Muscle of leg (tissue), 11 donors: ENCODE data around the gene CDX2. TPM values are rescaled to one million over a fixed set of nuclear protein-coding genes. Genes with fewer than 3 reads are reported as not detected.

Source experiments
- DNase-seq: peaks from one replicate; pipeline ENCODE4 v3.0.0; 2013
- H3K27ac ChIP-seq: one replicate; pipeline ENCODE4 v1.5.1; 2013; ENCODE audit warnings: mild to moderate bottlenecking, low read length, control low read depth
- H3K27me3 ChIP-seq: one replicate; pipeline ENCODE4 v1.6.1; 2013; ENCODE audit warnings: low read length; ENCODE audit not compliant: control insufficient read depth, insufficient read depth
- H3K36me3 ChIP-seq: one replicate; pipeline ENCODE4 v1.6.1; 2013; ENCODE audit warnings: low read length; ENCODE audit not compliant: control insufficient read depth, insufficient read depth
- H3K4me1 ChIP-seq: one replicate; pipeline ENCODE4 v1.6.1; 2013; ENCODE audit warnings: low read length; ENCODE audit not compliant: control insufficient read depth, insufficient read depth
- H3K4me3 ChIP-seq: one replicate; pipeline ENCODE4 v1.5.1; 2013; ENCODE audit warnings: low read length, control low read depth
- H3K9me3 ChIP-seq: replicated peaks from 2 replicates; pipeline ENCODE4 v1.6.1; 2013; ENCODE audit warnings: low read depth, low read length; ENCODE audit not compliant: control insufficient read depth
- WGBS: methylation state at CpG from one replicate; pipeline ENCODE4 v1.1.5; 2013; ENCODE audit warnings: missing lambda C conversion rate; ENCODE audit not compliant: insufficient coverage; 5-methylcytosine and 5-hydroxymethylcytosine counted together
- polyA plus RNA-seq, 8 donors: library from polyadenylated mRNA; unstranded; fragments of 120-200 nt; gene quantifications; one replicate each; pipeline versions ENCODE4 v1.2.1 to v1.2.3, GENCODE V29; 2013; ENCODE audit warnings: inconsistent platforms in 1 of 8, low replicate concordance in 1 of 8; ENCODE audit not compliant: insufficient read length in 8 of 8, insufficient read depth in 1 of 8
- total RNA-seq: library from RNA; stranded (reverse); fragments of 120-200 nt; gene quantifications from one replicate; pipeline ENCODE4 v1.2.4, GENCODE V29; 2013

CDX2 gene
- total and polyA plus RNA-seq, 9 donors: 0.98 to 5.3 TPM; not detected in 7

- DNase-seq: no peak
- Histone ChIP-seq H3K4me1 (no peaks in the 10 kb centered on the region), H3K36me3 (no peaks in the 10 kb centered on the region), H3K9me3 (no peaks in the 10 kb centered on the region), H3K27me3 (peaks cover 99% of the 10 kb centered on the region), H3K27ac (no peak overlapping the region), H3K4me3 (no peak overlapping the region)
- 1% methylated on average over 46 of the region's 53 CpGs for WGBS
Measured at GRCh38 chr13:27970382-27971235, 1.5 kb upstream of the CDX2 start.

GRCh38 chr13:27969866-27970229 lies 733 bp upstream of the CDX2 start:
- H3K36me3 ChIP-seq: no peaks in the 10 kb centered on the region
- H3K27me3 ChIP-seq: peaks cover 99% of the 10 kb centered on the region
- 0% methylated on average over 2 of the region's 7 CpGs for WGBS
- no peak for DNase-seq
- no peaks in the 10 kb centered on the region for H3K9me3 ChIP-seq
- H3K27ac ChIP-seq: no peak overlapping the region
- no peak overlapping the region for H3K4me3 ChIP-seq
- H3K4me1 ChIP-seq: no peaks in the 10 kb centered on the region

DNA sequence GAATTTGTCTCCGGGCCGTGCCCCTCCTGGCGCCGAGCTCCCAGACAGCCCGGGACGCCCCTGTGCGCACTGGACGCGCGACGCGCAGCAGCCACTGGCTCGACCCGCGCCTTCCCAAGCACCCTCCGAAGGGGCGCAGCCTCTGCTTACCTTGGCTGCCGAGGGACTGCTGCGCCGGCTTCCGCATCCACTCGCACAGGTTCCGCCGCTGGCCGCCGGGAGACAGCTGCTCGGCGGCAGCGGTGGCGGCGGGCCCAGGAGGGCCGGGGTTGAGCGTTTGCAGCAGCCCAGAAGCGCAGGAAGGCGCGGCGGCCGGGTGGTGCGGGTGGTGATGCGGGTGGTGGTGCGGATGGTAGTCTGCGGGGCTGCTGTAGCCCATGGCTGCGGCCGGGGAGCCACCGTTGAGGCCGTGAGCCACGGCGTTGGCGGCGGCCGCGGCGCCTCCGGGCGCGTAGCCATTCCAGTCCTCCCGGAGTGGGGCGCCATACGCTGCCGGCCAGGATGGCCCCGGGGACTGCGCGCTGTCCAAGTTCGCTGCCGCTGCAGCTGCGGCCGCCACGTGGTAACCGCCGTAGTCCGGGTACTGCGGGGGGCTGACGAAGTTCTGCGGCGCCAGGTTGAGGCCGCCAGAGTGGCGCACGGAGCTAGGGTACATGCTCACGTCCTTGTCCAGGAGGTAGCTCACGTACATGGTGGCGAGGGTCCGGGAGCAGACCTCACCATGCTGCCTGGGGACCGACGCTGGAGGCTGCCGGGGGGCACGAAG lies 616 bp downstream of the CDX2 start:
- under 1% methylated on average over 85 of the region's 86 CpGs for WGBS
- Histone ChIP-seq H3K27me3 (peaks cover 98% of the 10 kb centered on the region), H3K36me3 (no peaks in the 10 kb centered on the region), H3K4me1 (no peaks in the 10 kb centered on the region), H3K4me3 (no peak overlapping the region), H3K27ac (no peak overlapping the region), H3K9me3 (no peaks in the 10 kb centered on the region)
- no peak for DNase-seq

DNA sequence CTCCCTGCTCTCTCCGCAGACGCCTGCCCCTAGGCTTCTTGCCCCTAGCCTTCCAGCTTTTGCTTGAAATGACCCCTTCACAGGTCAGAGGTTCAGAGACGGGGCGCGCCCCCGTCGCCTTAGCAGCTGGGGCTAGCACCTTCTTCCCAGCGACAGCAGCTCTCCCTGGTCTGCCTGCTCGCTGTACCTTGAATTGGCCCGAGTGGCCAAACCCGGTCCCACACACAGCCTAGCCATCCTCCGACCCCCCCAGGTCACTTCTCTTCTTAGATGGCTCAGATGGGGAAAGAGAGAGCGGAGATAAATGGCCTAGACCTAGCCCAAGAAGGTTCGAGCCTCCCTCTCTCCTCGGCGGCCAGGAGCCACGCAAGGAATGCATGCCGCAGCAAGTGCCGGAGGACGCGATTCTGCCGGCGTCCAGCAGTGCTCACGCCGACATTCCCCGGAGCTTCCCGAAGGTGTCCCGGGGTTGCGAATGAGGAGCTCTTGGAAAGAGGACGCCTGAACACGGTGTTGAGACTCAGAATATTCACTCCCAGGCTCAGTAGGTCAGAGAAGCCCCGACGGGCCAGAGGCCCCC lies 1.3 kb downstream of the CDX2 start:
- 0% methylated on average over 28 of the region's 33 CpGs for WGBS
- no peaks in the 10 kb centered on the region for H3K36me3 ChIP-seq
- no peaks in the 10 kb centered on the region for H3K9me3 ChIP-seq
- H3K4me3 ChIP-seq: no peak overlapping the region
- H3K27me3 ChIP-seq: peaks cover 99% of the 10 kb centered on the region
- no peak overlapping the region for H3K27ac ChIP-seq
- no peaks in the 10 kb centered on the region for H3K4me1 ChIP-seq
- no peak for DNase-seq

DNA sequence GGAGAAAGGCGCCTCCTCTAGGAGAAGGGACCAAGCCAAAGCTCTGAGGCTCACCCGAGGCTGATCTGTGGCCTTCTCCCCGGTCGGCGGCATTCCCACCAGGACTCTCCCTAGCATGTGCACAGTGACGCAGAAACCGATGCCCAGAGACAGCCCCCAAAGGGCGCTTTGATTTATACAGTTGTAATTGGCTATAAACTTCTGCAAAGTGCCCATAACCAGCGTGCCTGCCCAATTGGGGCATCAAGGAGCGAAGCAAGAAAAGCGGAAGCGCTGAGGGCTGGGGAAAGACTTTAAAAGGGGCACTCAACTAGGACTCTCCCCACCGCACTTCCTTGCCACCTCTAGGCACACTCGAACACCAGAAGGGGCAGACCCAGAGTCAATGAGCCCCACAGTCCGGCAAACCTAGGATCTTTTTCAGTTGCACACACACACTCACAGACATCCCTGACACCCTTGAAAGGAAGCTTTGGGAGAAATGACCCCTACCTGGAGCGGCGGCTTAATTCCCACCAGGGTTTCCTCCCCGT lies 1.8 kb downstream of the CDX2 start:
- WGBS: 2% methylated on average over 10 of the region's 18 CpGs
- H3K27ac ChIP-seq: no peak overlapping the region
- no peaks in the 10 kb centered on the region for H3K9me3 ChIP-seq
- no peaks in the 10 kb centered on the region for H3K4me1 ChIP-seq
- no peaks in the 10 kb centered on the region for H3K36me3 ChIP-seq
- no peak overlapping the region for H3K4me3 ChIP-seq
- no peak for DNase-seq
- H3K27me3 ChIP-seq: peaks cover 99% of the 10 kb centered on the region

DNA sequence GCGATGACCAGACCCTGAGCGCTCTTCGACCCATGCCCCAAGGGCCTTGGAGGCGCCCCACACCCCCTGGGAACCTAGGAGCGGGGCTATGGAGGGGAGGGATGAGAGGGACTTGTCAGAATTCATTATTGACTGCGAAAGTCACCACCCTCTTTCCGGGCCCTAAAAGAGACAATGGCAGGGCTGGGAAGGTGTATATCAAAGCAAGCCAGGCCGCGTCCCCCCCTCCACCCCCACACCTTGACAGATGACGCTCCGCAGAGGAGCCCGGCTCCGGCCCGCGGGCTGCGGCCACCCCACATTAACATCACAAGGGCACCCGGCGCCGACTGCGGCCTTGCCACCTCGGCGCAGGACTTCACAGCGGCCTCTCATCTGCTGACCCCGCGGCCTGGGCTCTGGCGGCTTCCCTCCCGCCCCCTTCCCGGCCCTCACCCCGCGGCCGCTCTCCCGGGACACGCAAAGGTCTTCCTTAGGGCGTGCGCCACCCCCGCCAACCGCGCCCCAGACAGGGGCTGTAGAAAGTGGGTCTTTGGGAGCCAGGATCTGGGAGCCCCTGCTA lies 2.4 kb downstream of the CDX2 start:
- Histone ChIP-seq H3K4me1 (no peaks in the 10 kb centered on the region), H3K27ac (no peak overlapping the region), H3K4me3 (no peak overlapping the region), H3K27me3 (peaks cover 98% of the 10 kb centered on the region), H3K9me3 (no peaks in the 10 kb centered on the region), H3K36me3 (no peaks in the 10 kb centered on the region)
- WGBS: 3% methylated on average over 27 of the region's 38 CpGs
- no peak for DNase-seq

GRCh38 chr13:27965740-27966640 lies 3.1 kb downstream of the CDX2 start:
- Histone ChIP-seq H3K4me1 (peaks cover 4% of the 10 kb centered on the region), H3K27ac (no peak overlapping the region), H3K27me3 (peaks cover 98% of the 10 kb centered on the region), H3K9me3 (no peaks in the 10 kb centered on the region), H3K36me3 (no peaks in the 10 kb centered on the region), H3K4me3 (no peak overlapping the region)
- 3% methylated on average over 34 of the region's 45 CpGs for WGBS
- DNase-seq: no peak

GRCh38 chr13:27965343-27965739 lies 3.8 kb downstream of the CDX2 start:
- peaks cover 98% of the 10 kb centered on the region for H3K27me3 ChIP-seq
- H3K4me3 ChIP-seq: no peak overlapping the region
- DNase-seq: no peak
- H3K9me3 ChIP-seq: no peaks in the 10 kb centered on the region
- H3K27ac ChIP-seq: no peak overlapping the region
- H3K4me1 ChIP-seq: peaks cover 10% of the 10 kb centered on the region
- 48% methylated on average over 5 of the region's 7 CpGs for WGBS
- H3K36me3 ChIP-seq: no peaks in the 10 kb centered on the region

GRCh38 chr13:27964741-27965323 lies 4.3 kb downstream of the CDX2 start:
- Histone ChIP-seq H3K36me3 (no peaks in the 10 kb centered on the region), H3K27me3 (peaks cover 98% of the 10 kb centered on the region), H3K9me3 (no peaks in the 10 kb centered on the region), H3K4me1 (peaks cover 13% of the 10 kb centered on the region), H3K4me3 (no peak overlapping the region), H3K27ac (no peak overlapping the region)
- no peak for DNase-seq
- WGBS: no CpG with 5 or more reads among the region's 15 CpGs
